HCT116 (cell line): ENCODE data around the gene PRKAG3. TPM values are rescaled to one million over a fixed set of nuclear protein-coding genes. Genes with fewer than 3 reads are reported as not detected.

ENCODE experiments used
- microRNA-seq: library from miRNA; unstranded; fragments of <30 nt; microRNA quantifications from one replicate; pipeline ENCODE4, GENCODE V29; 2016; ENCODE audit warnings: borderline number of aligned reads
- total RNA-seq: library from RNA; stranded (reverse); gene quantifications from one replicate; pipeline ENCODE4 v1.2.1, GENCODE V29; 2021; ENCODE audit not compliant: unreplicated experiment

Gene PRKAG3
- total RNA-seq, 1 experiment from 2014 or later = not detected

Small RNA genes within 50 kb of the gene (microRNA-seq; reads per million reads assigned to microRNA genes)
- not detected for gene MIR9500

Other genes with a start within 250 kb of the PRKAG3 start
- 0.64 TPM for gene PLCD4, start 223.9 kb downstream of the PRKAG3 start, total RNA-seq
- 29.2 TPM for gene ZNF142, start 172.2 kb downstream of the PRKAG3 start, total RNA-seq
- gene BCS1L, start 172.1 kb downstream of the PRKAG3 start, total RNA-seq = 57.4 TPM
- gene RNF25, start 159.8 kb downstream of the PRKAG3 start, total RNA-seq = 23.4 TPM
- gene STK36, start 159.7 kb downstream of the PRKAG3 start, total RNA-seq = 45.5 TPM
- gene TTLL4, start 121.0 kb downstream of the PRKAG3 start, total RNA-seq = 53.0 TPM
- 1.6 TPM for gene CYP27A1, start 49.7 kb downstream of the PRKAG3 start, total RNA-seq
- 1.4 TPM for gene WNT6, start 28.0 kb upstream of the PRKAG3 start, total RNA-seq
- gene WNT10A, start 49.0 kb upstream of the PRKAG3 start, total RNA-seq = 1.5 TPM
- 0.44 TPM for gene CDK5R2, start 127.9 kb upstream of the PRKAG3 start, total RNA-seq
- not detected for gene FEV, start 153.4 kb upstream of the PRKAG3 start, total RNA-seq
- not detected for gene CRYBA2, start 161.6 kb upstream of the PRKAG3 start, total RNA-seq
- 0.52 TPM for gene CFAP65, start 209.7 kb upstream of the PRKAG3 start, total RNA-seq
- 0.17 TPM for gene IHH, start 229.1 kb upstream of the PRKAG3 start, total RNA-seq